Aorta (tissue), 5 donors: ENCODE measurements around the gene NPAS2. TPM values are rescaled to one million over a fixed set of nuclear protein-coding genes. Genes with fewer than 3 reads are reported as not detected.
A peak's percentile ranks its signal among the peaks of the same experiment; 100 is the strongest.

Experiments used
- ATAC-seq: fragments of 200-7000 bp; cut with Tn5 transposase; one replicate; pipeline ENCODE4 v1.9.1; 2022; ENCODE audit warnings: moderate library complexity; ENCODE audit not compliant: low FRiP score
- DNase-seq, 2 donors: peaks; one replicate each; pipeline ENCODE4 v3.0.0-alpha.2; 2020
- H3K27ac ChIP-seq, 2 donors: one replicate each; pipeline ENCODE4 v1.5.1; 2013; ENCODE audit warnings: low read length in 2 of 2, mild to moderate bottlenecking in 2 of 2, moderate library complexity in 2 of 2, control low read depth in 1 of 2, inconsistent platforms in 1 of 2, low read depth in 1 of 2
- H3K27me3 ChIP-seq, 2 donors: one replicate each; pipeline ENCODE4 v1.6.1; 2013; ENCODE audit warnings: control low read depth in 1 of 2, low read length in 1 of 2, mild to moderate bottlenecking in 1 of 2, moderate library complexity in 1 of 2; ENCODE audit not compliant: insufficient read depth in 2 of 2, control insufficient read depth in 1 of 2
- H3K36me3 ChIP-seq, 2 donors: one replicate each; pipeline ENCODE4 v1.6.1; 2013; ENCODE audit warnings: control low read depth in 1 of 2, low read length in 1 of 2, mild to moderate bottlenecking in 1 of 2; ENCODE audit not compliant: insufficient read depth in 2 of 2, control insufficient read depth in 1 of 2
- H3K4me1 ChIP-seq, 2 donors: one replicate each; pipeline ENCODE4 v1.6.1; 2013; ENCODE audit warnings: low read length in 2 of 2, control low read depth in 1 of 2, mild to moderate bottlenecking in 1 of 2, moderate library complexity in 1 of 2; ENCODE audit not compliant: insufficient read depth in 2 of 2, control insufficient read depth in 1 of 2
- H3K4me3 ChIP-seq, 2 donors: one replicate each; pipeline ENCODE4 v1.5.1; 2013; ENCODE audit warnings: low read length in 2 of 2, control low read depth in 1 of 2, mild to moderate bottlenecking in 1 of 2
- H3K9me3 ChIP-seq: one replicate; pipeline ENCODE4 v1.6.1; 2013; ENCODE audit warnings: mild to moderate bottlenecking, low read length; ENCODE audit not compliant: control insufficient read depth
- WGBS, 2 donors: extraction: QIAGEN DNeasy Blood & Tissue Kit; methylation state at CpG; one replicate each; pipeline ENCODE4 v1.1.7; 2013; 5-methylcytosine and 5-hydroxymethylcytosine counted together
- intact Hi-C, 2 donors: fragments of 100-400 bp; cut with DNase I; formaldehyde crosslinking; loops; one replicate each; pipeline versions ENCODE4 v1.14.2 to v1.15.0; 2022
- polyA plus RNA-seq, 2 donors: library from polyadenylated mRNA; stranded (reverse); fragments of 200-250 nt; gene quantifications; one replicate each; pipeline ENCODE4 v1.2.3, GENCODE V29; 2013
- total RNA-seq, 2 donors: library from RNA; stranded (reverse); fragmentation: NEBNext Ultra II Directional; extraction: Animal tissue kit (Norgen Biotek cat#: 25700); gene quantifications; one replicate each; pipeline ENCODE4 v1.2.1, GENCODE V29; 2021
- donor health status: healthy with polysubstance abuse.
- donor health status: Bipolar disorder and iron deficiency.
- donor health status: DM: no; HTN: no; CAD: no.
- donor health status: DM: no; HTN: no; CAD: no.
- donor health status: DM: yes; HTN: yes; CAD: no.

Gene NPAS2
- total and polyA plus RNA-seq, 4 donors, result 7.8 to 42.0 (median 24.2) TPM

DNA sequence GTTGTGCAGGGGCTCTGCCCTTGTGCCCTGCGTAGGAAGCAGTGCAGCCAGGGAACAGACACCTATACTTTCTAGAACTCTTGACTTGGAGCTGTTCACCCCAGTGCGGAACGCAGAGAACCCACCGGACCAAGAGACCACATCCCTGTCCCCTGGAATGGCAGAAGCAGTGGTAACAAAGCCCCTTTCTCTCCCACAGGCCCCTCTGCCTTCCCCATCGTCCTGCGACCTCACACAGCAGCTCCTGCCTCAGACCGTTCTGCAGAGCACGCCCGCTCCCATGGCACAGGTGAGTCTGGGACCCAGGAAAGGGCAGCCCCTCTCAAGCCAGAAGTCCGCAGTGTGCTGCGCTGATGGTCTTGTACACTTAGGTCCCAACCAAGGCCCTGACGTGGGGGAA is 157.6 kb downstream of the NPAS2 start:
- WGBS, 2 donors, result 87% methylated on average over 12 of the region's 12 CpGs
- intact Hi-C loops, result loop anchor here in 1 of 2 donors (5.0 kb wide), 1 partner anchor 155 kb away; the partner anchor contains the start of gene NPAS2
- Histone ChIP-seq H3K9me3 (no peaks in the 10 kb centered on the region), H3K36me3 (peaks cover 0 to 3% of the 10 kb centered on the region in 2 donors), H3K27me3 (no peaks in the 10 kb centered on the region), H3K4me3 (no peak overlapping the region), H3K4me1 (no peaks in the 10 kb centered on the region), H3K27ac (peak overlapping the region; percentile 47 to 72)
- ATAC-seq (no peak), DNase-seq (peak in 1 of 2 donors; percentile 56)

- intact Hi-C loops, result loop anchor here (2.0 to 5.0 kb wide), 2 partner anchors 156 to 160 kb away; partner anchors contain the start of gene NPAS2 (in 1 of the 2)
- 4 to 8% methylated on average over 16 of the region's 16 CpGs for WGBS, 2 donors
- no peaks in the 10 kb centered on the region for H3K9me3 ChIP-seq
- peaks cover 0 to 3% of the 10 kb centered on the region in 2 donors for H3K36me3 ChIP-seq
- no peaks in the 10 kb centered on the region for H3K27me3 ChIP-seq
- no peaks in the 10 kb centered on the region for H3K4me1 ChIP-seq
- DNase-seq, result peak; percentile 89 to 93
- peak; percentile 78 for ATAC-seq
- no peak overlapping the region for H3K4me3 ChIP-seq
- peak overlapping the region; percentile 33 to 89 for H3K27ac ChIP-seq
Observed at GRCh38 chr2:100978582-100979191, 158.7 kb downstream of the NPAS2 start.

- intact Hi-C loops, result loop anchor here (5.0 kb wide), 2 partner anchors 103 to 248 kb away; no protein-coding TSS in a partner anchor
- Histone ChIP-seq H3K9me3 (no peaks in the 10 kb centered on the region), H3K4me3 (no peak overlapping the region), H3K36me3 (peaks cover 0 to 1% of the 10 kb centered on the region in 2 donors), H3K27me3 (no peaks in the 10 kb centered on the region), H3K4me1 (no peaks in the 10 kb centered on the region), H3K27ac (peak overlapping the region in 1 of 2 donors; percentile 19)
- DNase-seq (peak in 1 of 2 donors; percentile 58), ATAC-seq (no peak)
- WGBS, 2 donors, result 93 to 96% methylated on average over 12 of the region's 12 CpGs
Observed at GRCh38 chr2:100980046-100980445, 160.1 kb downstream of the NPAS2 start.

GRCh38 chr2:100981011-100981410 is 161.1 kb downstream of the NPAS2 start:
- Histone ChIP-seq H3K9me3 (no peaks in the 10 kb centered on the region), H3K4me3 (no peak overlapping the region), H3K27me3 (no peaks in the 10 kb centered on the region), H3K27ac (peak overlapping the region in 1 of 2 donors; percentile 19), H3K36me3 (no peaks in the 10 kb centered on the region), H3K4me1 (no peaks in the 10 kb centered on the region)
- intact Hi-C loops, result loop anchor here (5.0 kb wide), 2 partner anchors 104 to 249 kb away; no protein-coding TSS in a partner anchor
- no peak for ATAC-seq
- WGBS, 2 donors, result 93 to 97% methylated on average over 2 of the region's 2 CpGs
- DNase-seq, result no peak

DNA sequence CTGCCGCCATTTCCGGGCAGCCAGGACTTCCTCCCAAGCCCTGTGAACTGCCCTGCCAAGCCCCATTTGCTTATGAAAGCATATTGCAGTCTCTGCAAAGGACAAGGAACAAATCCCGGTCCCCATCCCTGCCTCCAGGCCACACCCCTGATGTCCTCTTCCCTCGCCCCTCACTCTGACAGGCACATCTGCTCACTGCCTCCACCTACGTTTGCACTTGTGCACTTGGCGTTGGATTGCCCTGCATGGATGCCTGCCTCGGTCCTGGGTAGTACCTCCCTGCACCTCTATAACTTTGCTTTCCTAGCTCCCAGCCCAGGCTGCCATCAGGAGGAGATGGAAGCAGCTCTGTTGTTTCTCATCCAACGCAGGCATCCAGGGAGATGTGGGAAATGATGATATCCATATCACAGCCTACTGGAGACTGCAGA is 162.5 kb downstream of the NPAS2 start:
- no peaks in the 10 kb centered on the region for H3K4me1 ChIP-seq
- H3K4me3 ChIP-seq, result no peak overlapping the region
- no peaks in the 10 kb centered on the region for H3K36me3 ChIP-seq
- no peak overlapping the region for H3K27ac ChIP-seq
- H3K27me3 ChIP-seq, result no peaks in the 10 kb centered on the region
- 80 to 83% methylated on average over 8 of the region's 8 CpGs for WGBS, 2 donors
- intact Hi-C loops, result loop anchor here (5.0 kb wide), 2 partner anchors 105 to 250 kb away; no protein-coding TSS in a partner anchor
- no peak for ATAC-seq
- H3K9me3 ChIP-seq, result no peaks in the 10 kb centered on the region
- DNase-seq, result peak in 1 of 2 donors; percentile 59

DNA sequence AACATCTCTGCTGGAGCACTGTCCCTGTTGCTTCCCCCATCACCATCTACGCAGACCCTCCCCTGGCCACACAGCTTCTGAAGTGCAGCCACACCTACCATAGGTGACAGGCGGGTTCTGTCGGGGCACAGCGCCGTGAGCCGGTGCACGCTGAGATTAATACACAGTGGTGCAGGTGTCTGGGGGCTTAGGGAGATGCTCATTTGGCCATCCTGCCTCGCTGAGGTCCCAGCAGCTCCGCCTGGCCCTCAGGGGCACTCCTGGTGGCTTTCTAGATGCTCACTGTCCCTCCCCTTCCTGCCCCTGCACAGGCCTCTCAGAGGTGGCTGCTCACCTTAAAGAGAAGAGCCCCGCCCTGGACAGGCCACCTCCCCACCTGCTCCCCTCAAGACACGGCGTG is 163.3 kb downstream of the NPAS2 start:
- no peak overlapping the region for H3K4me3 ChIP-seq
- H3K36me3 ChIP-seq, result no peaks in the 10 kb centered on the region
- 88 to 91% methylated on average over 12 of the region's 12 CpGs for WGBS, 2 donors
- H3K9me3 ChIP-seq, result no peaks in the 10 kb centered on the region
- H3K27me3 ChIP-seq, result no peaks in the 10 kb centered on the region
- peak in 1 of 2 donors; percentile 68 for DNase-seq
- H3K4me1 ChIP-seq, result no peaks in the 10 kb centered on the region
- intact Hi-C loops, result loop anchor here (5.0 kb wide), 2 partner anchors 106 to 251 kb away; no protein-coding TSS in a partner anchor
- H3K27ac ChIP-seq, result peak overlapping the region in 1 of 2 donors; percentile 69
- ATAC-seq, result no peak

DNA sequence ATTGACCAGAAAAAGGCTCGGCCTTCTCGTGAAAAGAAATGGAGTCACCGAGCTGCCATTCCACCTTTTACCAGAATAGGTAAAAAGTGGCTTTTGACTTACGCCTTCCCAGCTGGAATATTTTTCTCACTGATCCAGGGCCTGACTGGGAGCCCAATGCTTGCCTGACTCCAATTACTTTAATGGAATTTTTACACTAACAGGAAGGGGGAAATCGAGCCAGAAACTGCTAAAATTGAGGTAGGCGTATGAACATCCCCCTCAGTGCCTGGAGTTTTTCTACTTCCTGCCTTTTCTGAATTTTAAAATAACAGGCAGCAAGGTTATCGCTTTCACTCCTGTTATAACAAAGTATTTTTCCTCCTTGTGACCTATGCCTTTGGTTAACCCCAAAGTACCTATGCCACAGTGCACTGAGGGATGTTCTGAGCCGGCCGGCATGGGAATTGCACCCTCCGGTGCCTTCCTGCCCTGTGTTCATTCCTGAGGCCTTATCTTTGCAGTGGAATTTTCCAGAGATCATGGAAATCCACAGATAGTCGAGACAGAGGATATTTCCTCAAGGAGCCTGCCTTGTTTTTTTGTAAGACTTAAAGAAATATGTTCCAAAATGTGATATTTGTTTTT is 163.9 kb downstream of the NPAS2 start:
- H3K27me3 ChIP-seq, result no peaks in the 10 kb centered on the region
- peak overlapping the region; percentile 15 to 69 for H3K27ac ChIP-seq
- ATAC-seq (peak; percentile 51), DNase-seq (no peak)
- H3K4me3 ChIP-seq, result no peak overlapping the region
- H3K36me3 ChIP-seq, result no peaks in the 10 kb centered on the region
- WGBS, 2 donors, result 9 to 22% methylated on average over 11 of the region's 11 CpGs
- no peaks in the 10 kb centered on the region for H3K9me3 ChIP-seq
- H3K4me1 ChIP-seq, result no peaks in the 10 kb centered on the region
- intact Hi-C loops, result loop anchor here (1.0 to 5.0 kb wide), 4 partner anchors 106 to 377 kb away; no protein-coding TSS in a partner anchor

GRCh38 chr2:100984892-100985307 is 165.0 kb downstream of the NPAS2 start:
- ATAC-seq (peak; percentile 77), DNase-seq (peak; percentile 84 to 93)
- intact Hi-C loops, result loop anchor here (1.0 to 5.0 kb wide), 5 partner anchors 108 to 378 kb away; no protein-coding TSS in a partner anchor
- Histone ChIP-seq H3K4me1 (no peaks in the 10 kb centered on the region), H3K36me3 (no peaks in the 10 kb centered on the region), H3K27me3 (no peaks in the 10 kb centered on the region), H3K9me3 (no peaks in the 10 kb centered on the region), H3K4me3 (no peak overlapping the region), H3K27ac (no peak overlapping the region)
- WGBS, 2 donors, result 28 to 31% methylated on average over 7 of the region's 7 CpGs
